ENCODE results near the gene PTPRK.

PTPRK gene

GRCh38 chr6:128164254-128164653 is 356.1 kb downstream of the PTPRK start:
- H3K23ac ChIP-seq (ENCODE audit: low read length), result no peak overlapping the region
- WGBS (ENCODE audit: extremely low coverage, insufficient coverage, low lambda C conversion rate), result no CpG with 5 or more reads among the region's 1 CpG

GRCh38 chr6:128162423-128162822 is 358.0 kb downstream of the PTPRK start:
- Histone ChIP-seq H3K4me2 (ENCODE audit: low read length) (no peak overlapping the region), H3K4me3 (ENCODE audit: low read length) (no peak overlapping the region), H3K36me3 (ENCODE audit: control insufficient read depth, insufficient read depth, low read length) (no peaks in the 10 kb centered on the region), H3K23ac (ENCODE audit: low read length) (no peak overlapping the region), H3K56ac (ENCODE audit: low read length) (no peak overlapping the region), H2BK120ac (ENCODE audit: low read depth, low read length) (no peak overlapping the region), H2AK5ac (ENCODE audit: low read length) (no peak overlapping the region), H3K79me2 (ENCODE audit: control insufficient read depth, insufficient read depth, low read length) (no peaks in the 10 kb centered on the region), H3K9ac (ENCODE audit: low read length) (no peak overlapping the region), H3K27ac (ENCODE audit: low read depth, low read length) (no peak overlapping the region), H3K79me1 (ENCODE audit: low read length) (no peaks in the 10 kb centered on the region), H3K4me1 (ENCODE audit: control insufficient read depth, low read depth, low read length) (no peaks in the 10 kb centered on the region), H3K18ac (ENCODE audit: low read length) (no peak overlapping the region), H4K5ac (ENCODE audit: low read length) (no peak overlapping the region), H3K27me3 (ENCODE audit: insufficient read depth, low read length, poor library complexity) (no peaks in the 10 kb centered on the region), H2BK5ac (ENCODE audit: low read length) (no peak overlapping the region), H3K4ac (ENCODE audit: low read depth, low read length) (no peak overlapping the region), H4K8ac (ENCODE audit: low read depth, low read length) (no peak overlapping the region), H2BK15ac (replicated peaks; ENCODE audit: low read depth) (no peak overlapping the region)
- no CpG with 5 or more reads among the region's 2 CpGs for WGBS (ENCODE audit: extremely low coverage, insufficient coverage, low lambda C conversion rate)
- no peak for DNase-seq

More at GRCh38 chr6:128164254-128164653, 356.1 kb downstream of the PTPRK start:
- Histone ChIP-seq H3K79me2 (ENCODE audit: control insufficient read depth, insufficient read depth, low read length) (no peaks in the 10 kb centered on the region), H4K8ac (ENCODE audit: low read depth, low read length) (no peak overlapping the region), H3K4me3 (ENCODE audit: low read length) (no peak overlapping the region), H3K4me2 (ENCODE audit: low read length) (no peak overlapping the region), H3K79me1 (ENCODE audit: low read length) (no peaks in the 10 kb centered on the region), H4K5ac (ENCODE audit: low read length) (no peak overlapping the region), H2AK5ac (ENCODE audit: low read length) (no peak overlapping the region), H3K27ac (ENCODE audit: low read depth, low read length) (no peak overlapping the region), H3K4me1 (ENCODE audit: control insufficient read depth, low read depth, low read length) (no peaks in the 10 kb centered on the region), H2BK120ac (ENCODE audit: low read depth, low read length) (no peak overlapping the region), H3K18ac (ENCODE audit: low read length) (no peak overlapping the region), H3K4ac (ENCODE audit: low read depth, low read length) (no peak overlapping the region), H3K56ac (ENCODE audit: low read length) (no peak overlapping the region), H3K9ac (ENCODE audit: low read length) (no peak overlapping the region), H3K27me3 (ENCODE audit: insufficient read depth, low read length, poor library complexity) (no peaks in the 10 kb centered on the region), H3K36me3 (ENCODE audit: control insufficient read depth, insufficient read depth, low read length) (no peaks in the 10 kb centered on the region), H2BK5ac (ENCODE audit: low read length) (no peak overlapping the region), H2BK15ac (replicated peaks; ENCODE audit: low read depth) (no peak overlapping the region)
- no peak for DNase-seq

GRCh38 chr6:128161839-128162238 is 358.6 kb downstream of the PTPRK start:
- H3K79me1 ChIP-seq (ENCODE audit: low read length), result no peaks in the 10 kb centered on the region
- no peak for DNase-seq
- no peak overlapping the region for H3K9ac ChIP-seq (ENCODE audit: low read length)
- no peak overlapping the region for H4K8ac ChIP-seq (ENCODE audit: low read depth, low read length)
- H3K4me1 ChIP-seq (ENCODE audit: control insufficient read depth, low read depth, low read length), result no peaks in the 10 kb centered on the region
- H2BK120ac ChIP-seq (ENCODE audit: low read depth, low read length), result no peak overlapping the region
- H2BK5ac ChIP-seq (ENCODE audit: low read length), result no peak overlapping the region
- no peak overlapping the region for H3K27ac ChIP-seq (ENCODE audit: low read depth, low read length)
- no peaks in the 10 kb centered on the region for H3K36me3 ChIP-seq (ENCODE audit: control insufficient read depth, insufficient read depth, low read length)
- H3K4me2 ChIP-seq (ENCODE audit: low read length), result no peak overlapping the region
- H3K18ac ChIP-seq (ENCODE audit: low read length), result no peak overlapping the region
- H3K79me2 ChIP-seq (ENCODE audit: control insufficient read depth, insufficient read depth, low read length), result no peaks in the 10 kb centered on the region
- no peak overlapping the region for H3K4ac ChIP-seq (ENCODE audit: low read depth, low read length)
- no peak overlapping the region for H3K23ac ChIP-seq (ENCODE audit: low read length)
- H3K56ac ChIP-seq (ENCODE audit: low read length), result no peak overlapping the region
- no peak overlapping the region for H2AK5ac ChIP-seq (ENCODE audit: low read length)
- no peak overlapping the region for H4K5ac ChIP-seq (ENCODE audit: low read length)
- no peak overlapping the region for H3K4me3 ChIP-seq (ENCODE audit: low read length)
- no peaks in the 10 kb centered on the region for H3K27me3 ChIP-seq (ENCODE audit: insufficient read depth, low read length, poor library complexity)
- no peak overlapping the region for H2BK15ac ChIP-seq (replicated peaks; ENCODE audit: low read depth)
- WGBS (ENCODE audit: extremely low coverage, insufficient coverage, low lambda C conversion rate), result no CpG with 5 or more reads among the region's 1 CpG

- no peaks in the 10 kb centered on the region for H3K27me3 ChIP-seq (ENCODE audit: insufficient read depth, low read length, poor library complexity)
- H3K4me2 ChIP-seq (ENCODE audit: low read length), result no peak overlapping the region
- H2BK5ac ChIP-seq (ENCODE audit: low read length), result no peak overlapping the region
- no peak overlapping the region for H3K4me3 ChIP-seq (ENCODE audit: low read length)
- H3K27ac ChIP-seq (ENCODE audit: low read depth, low read length), result no peak overlapping the region
- no peak overlapping the region for H2AK5ac ChIP-seq (ENCODE audit: low read length)
- H3K4me1 ChIP-seq (ENCODE audit: control insufficient read depth, low read depth, low read length), result no peaks in the 10 kb centered on the region
- no peaks in the 10 kb centered on the region for H3K79me1 ChIP-seq (ENCODE audit: low read length)
- H4K8ac ChIP-seq (ENCODE audit: low read depth, low read length), result no peak overlapping the region
- no peaks in the 10 kb centered on the region for H3K79me2 ChIP-seq (ENCODE audit: control insufficient read depth, insufficient read depth, low read length)
- WGBS (ENCODE audit: extremely low coverage, insufficient coverage, low lambda C conversion rate), result no CpG with 5 or more reads among the region's 1 CpG
- H3K4ac ChIP-seq (ENCODE audit: low read depth, low read length), result no peak overlapping the region
- H3K9ac ChIP-seq (ENCODE audit: low read length), result no peak overlapping the region
- H3K18ac ChIP-seq (ENCODE audit: low read length), result no peak overlapping the region
- no peak overlapping the region for H4K5ac ChIP-seq (ENCODE audit: low read length)
- H3K56ac ChIP-seq (ENCODE audit: low read length), result no peak overlapping the region
- no peak overlapping the region for H2BK15ac ChIP-seq (replicated peaks; ENCODE audit: low read depth)
- no peak overlapping the region for H2BK120ac ChIP-seq (ENCODE audit: low read depth, low read length)
- no peak overlapping the region for H3K23ac ChIP-seq (ENCODE audit: low read length)
- no peaks in the 10 kb centered on the region for H3K36me3 ChIP-seq (ENCODE audit: control insufficient read depth, insufficient read depth, low read length)
- DNase-seq, result no peak
Observed at GRCh38 chr6:128161263-128161662, 359.1 kb downstream of the PTPRK start.

GRCh38 chr6:128158496-128158895 is 361.9 kb downstream of the PTPRK start:
- WGBS (ENCODE audit: extremely low coverage, insufficient coverage, low lambda C conversion rate), result no CpG with 5 or more reads among the region's 4 CpGs
- no peak overlapping the region for H2BK5ac ChIP-seq (ENCODE audit: low read length)
- no peak overlapping the region for H3K27ac ChIP-seq (ENCODE audit: low read depth, low read length)
- no peak overlapping the region for H3K4ac ChIP-seq (ENCODE audit: low read depth, low read length)
- H4K8ac ChIP-seq (ENCODE audit: low read depth, low read length), result no peak overlapping the region
- no peak overlapping the region for H3K56ac ChIP-seq (ENCODE audit: low read length)
- H4K5ac ChIP-seq (ENCODE audit: low read length), result no peak overlapping the region
- no peak overlapping the region for H2BK15ac ChIP-seq (replicated peaks; ENCODE audit: low read depth)
- H3K79me2 ChIP-seq (ENCODE audit: control insufficient read depth, insufficient read depth, low read length), result no peaks in the 10 kb centered on the region
- no peak overlapping the region for H3K4me2 ChIP-seq (ENCODE audit: low read length)
- no peak overlapping the region for H3K18ac ChIP-seq (ENCODE audit: low read length)
- H3K23ac ChIP-seq (ENCODE audit: low read length), result no peak overlapping the region
- no peaks in the 10 kb centered on the region for H3K79me1 ChIP-seq (ENCODE audit: low read length)
- no peak overlapping the region for H3K9ac ChIP-seq (ENCODE audit: low read length)
- H3K4me3 ChIP-seq (ENCODE audit: low read length), result no peak overlapping the region
- no peak overlapping the region for H2AK5ac ChIP-seq (ENCODE audit: low read length)
- H3K4me1 ChIP-seq (ENCODE audit: control insufficient read depth, low read depth, low read length), result no peaks in the 10 kb centered on the region
- no peaks in the 10 kb centered on the region for H3K27me3 ChIP-seq (ENCODE audit: insufficient read depth, low read length, poor library complexity)
- H2BK120ac ChIP-seq (ENCODE audit: low read depth, low read length), result no peak overlapping the region
- no peak for DNase-seq
- H3K36me3 ChIP-seq (ENCODE audit: control insufficient read depth, insufficient read depth, low read length), result no peaks in the 10 kb centered on the region

GRCh38 chr6:128156321-128157111 is 363.9 kb downstream of the PTPRK start:
- H2BK120ac ChIP-seq (ENCODE audit: low read depth, low read length), result no peak overlapping the region
- no peak overlapping the region for H3K18ac ChIP-seq (ENCODE audit: low read length)
- no peak overlapping the region for H3K9ac ChIP-seq (ENCODE audit: low read length)
- WGBS (ENCODE audit: extremely low coverage, insufficient coverage, low lambda C conversion rate), result no CpG with 5 or more reads among the region's 4 CpGs
- no peak overlapping the region for H2BK5ac ChIP-seq (ENCODE audit: low read length)
- H3K4me2 ChIP-seq (ENCODE audit: low read length), result no peak overlapping the region
- H2BK15ac ChIP-seq (replicated peaks; ENCODE audit: low read depth), result no peak overlapping the region
- H4K8ac ChIP-seq (ENCODE audit: low read depth, low read length), result no peak overlapping the region
- H3K36me3 ChIP-seq (ENCODE audit: control insufficient read depth, insufficient read depth, low read length), result no peaks in the 10 kb centered on the region
- H2AK5ac ChIP-seq (ENCODE audit: low read length), result no peak overlapping the region
- no peak for DNase-seq
- no peak overlapping the region for H3K4me3 ChIP-seq (ENCODE audit: low read length)
- H3K56ac ChIP-seq (ENCODE audit: low read length), result no peak overlapping the region
- H3K4ac ChIP-seq (ENCODE audit: low read depth, low read length), result no peak overlapping the region
- no peaks in the 10 kb centered on the region for H3K4me1 ChIP-seq (ENCODE audit: control insufficient read depth, low read depth, low read length)
- H4K5ac ChIP-seq (ENCODE audit: low read length), result no peak overlapping the region
- H3K79me1 ChIP-seq (ENCODE audit: low read length), result no peaks in the 10 kb centered on the region
- H3K27me3 ChIP-seq (ENCODE audit: insufficient read depth, low read length, poor library complexity), result no peaks in the 10 kb centered on the region
- H3K23ac ChIP-seq (ENCODE audit: low read length), result no peak overlapping the region
- no peaks in the 10 kb centered on the region for H3K79me2 ChIP-seq (ENCODE audit: control insufficient read depth, insufficient read depth, low read length)
- H3K27ac ChIP-seq (ENCODE audit: low read depth, low read length), result no peak overlapping the region

Data from mesendoderm (in vitro differentiated cells).